Hepatocyte (in vitro differentiated cells): ENCODE results near the gene SCN3A.

Experiments used
- CTCF ChIP-seq: fragments of 200-600 bp; sonication (generic); IDR thresholded peaks from 2 replicates; pipeline ENCODE4 v1.5.1; 2016; ENCODE audit warnings: antibody characterized with exemption, mild to moderate bottlenecking; ENCODE audit not compliant: poor library complexity
- EZH2 ChIP-seq: fragments of 200-600 bp; sonication (generic); IDR thresholded peaks from 2 replicates; pipeline ENCODE4 v1.6.1; 2016; ENCODE audit warnings: antibody characterized with exemption, mild to moderate bottlenecking, borderline replicate concordance

GRCh38 chr2:165070076-165070475, 133.8 kb downstream of the SCN3A start:
- TF ChIP-seq EZH2 (no peak), CTCF (no peak)
